GM12874 (cell line): ENCODE results near the gene RHOF.
A peak's percentile ranks its signal among the peaks of the same experiment; 100 is the strongest.

Experiments
- CTCF ChIP-seq: IDR thresholded peaks from 2 replicates; pipeline ENCODE4 v1.5.1; 2011; ENCODE audit warnings: low read depth, mild to moderate bottlenecking, control low read depth, low read length, moderate library complexity; ENCODE audit not compliant: insufficient read depth

RHOF gene

DNA sequence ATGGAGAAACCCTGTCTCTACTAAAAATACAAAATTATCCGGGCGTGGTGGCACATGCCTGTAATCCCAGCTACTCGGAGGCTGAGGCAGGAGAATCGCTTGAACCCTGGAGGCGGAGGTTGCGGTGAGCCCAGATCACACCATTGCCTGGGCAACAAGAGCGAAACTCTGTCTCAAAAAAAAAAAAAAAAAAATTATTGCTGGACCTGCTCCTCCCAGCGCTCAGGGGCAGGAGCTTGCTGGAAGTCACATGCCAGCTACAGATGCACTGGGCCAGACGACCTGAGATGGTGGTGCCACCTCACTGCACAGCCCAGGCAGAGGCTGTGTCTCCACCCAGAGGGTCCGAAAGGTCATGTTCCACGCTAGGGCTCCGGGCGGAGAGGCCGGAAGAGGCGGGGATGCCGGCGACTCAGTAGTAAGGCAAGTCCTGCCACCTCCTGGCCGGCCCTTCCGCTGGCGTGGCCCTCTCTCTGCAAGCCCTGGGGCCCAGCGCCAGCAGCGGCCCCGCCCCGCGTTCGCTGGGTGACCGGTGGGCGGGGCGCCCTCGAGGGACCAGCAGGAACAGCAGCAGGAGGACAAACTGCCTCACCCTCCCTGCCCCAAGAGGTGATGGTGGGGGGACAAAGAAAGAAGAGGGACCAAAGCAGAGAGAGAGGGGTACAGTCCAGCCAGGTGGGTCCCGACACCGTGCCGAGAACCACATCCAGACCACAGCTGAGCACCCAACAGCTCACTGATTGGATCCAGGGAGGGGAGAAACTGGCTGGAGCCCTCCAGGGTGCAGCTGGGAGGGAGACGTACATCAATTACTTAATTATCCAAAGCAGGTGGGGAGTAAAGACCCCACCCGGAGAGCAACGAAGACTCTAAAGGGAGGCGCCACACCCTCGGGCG lies 3.6 kb upstream of the RHOF start:
- no peak for TF ChIP-seq CTCF

GRCh38 chr12:121795034-121795968 lies 1.8 kb upstream of the RHOF start:
- peak; percentile 95 for TF ChIP-seq CTCF

- TF ChIP-seq CTCF = no peak
Measured at GRCh38 chr12:121794534-121795033, 1.1 kb upstream of the RHOF start.

DNA sequence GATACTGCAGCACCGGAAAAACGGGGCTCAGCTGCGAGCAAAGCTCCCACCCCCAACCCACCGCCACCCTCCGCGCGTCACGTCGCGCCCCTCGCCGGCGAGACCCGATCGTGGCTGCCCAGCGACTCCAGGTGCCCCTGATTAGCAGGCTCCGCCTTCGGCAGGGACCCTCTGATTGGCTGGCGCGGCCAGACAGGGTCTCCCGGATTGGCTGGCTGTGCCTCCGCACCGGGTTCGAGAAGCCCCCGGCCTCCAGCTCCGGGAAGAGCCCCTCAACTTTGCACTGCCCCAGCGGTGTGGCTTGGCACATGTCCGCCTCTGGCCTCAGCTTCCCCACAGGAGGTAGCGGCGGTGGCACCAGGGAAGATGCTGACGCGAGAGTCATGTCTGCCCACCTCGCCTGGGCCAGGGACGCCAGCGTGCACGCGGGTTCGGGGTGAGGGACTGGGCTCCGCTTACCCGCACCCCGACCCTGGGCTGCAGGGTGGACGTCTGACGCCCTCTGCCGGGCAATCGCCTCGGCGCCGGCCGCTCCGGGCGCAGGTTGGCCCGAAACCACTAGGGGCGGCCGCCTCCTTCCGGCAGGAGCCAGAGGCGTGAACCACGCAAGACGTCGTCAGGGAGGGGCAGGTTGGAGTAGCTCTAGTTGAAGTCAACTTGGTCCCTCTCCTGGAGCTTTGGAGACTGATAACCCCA lies 498 bp upstream of the RHOF start:
- TF ChIP-seq CTCF = peak; percentile 100

GRCh38 chr12:121792607-121793439 lies 665 bp downstream of the RHOF start:
- peak; percentile 21; the same call in 1 of the 2 replicates for TF ChIP-seq CTCF

DNA sequence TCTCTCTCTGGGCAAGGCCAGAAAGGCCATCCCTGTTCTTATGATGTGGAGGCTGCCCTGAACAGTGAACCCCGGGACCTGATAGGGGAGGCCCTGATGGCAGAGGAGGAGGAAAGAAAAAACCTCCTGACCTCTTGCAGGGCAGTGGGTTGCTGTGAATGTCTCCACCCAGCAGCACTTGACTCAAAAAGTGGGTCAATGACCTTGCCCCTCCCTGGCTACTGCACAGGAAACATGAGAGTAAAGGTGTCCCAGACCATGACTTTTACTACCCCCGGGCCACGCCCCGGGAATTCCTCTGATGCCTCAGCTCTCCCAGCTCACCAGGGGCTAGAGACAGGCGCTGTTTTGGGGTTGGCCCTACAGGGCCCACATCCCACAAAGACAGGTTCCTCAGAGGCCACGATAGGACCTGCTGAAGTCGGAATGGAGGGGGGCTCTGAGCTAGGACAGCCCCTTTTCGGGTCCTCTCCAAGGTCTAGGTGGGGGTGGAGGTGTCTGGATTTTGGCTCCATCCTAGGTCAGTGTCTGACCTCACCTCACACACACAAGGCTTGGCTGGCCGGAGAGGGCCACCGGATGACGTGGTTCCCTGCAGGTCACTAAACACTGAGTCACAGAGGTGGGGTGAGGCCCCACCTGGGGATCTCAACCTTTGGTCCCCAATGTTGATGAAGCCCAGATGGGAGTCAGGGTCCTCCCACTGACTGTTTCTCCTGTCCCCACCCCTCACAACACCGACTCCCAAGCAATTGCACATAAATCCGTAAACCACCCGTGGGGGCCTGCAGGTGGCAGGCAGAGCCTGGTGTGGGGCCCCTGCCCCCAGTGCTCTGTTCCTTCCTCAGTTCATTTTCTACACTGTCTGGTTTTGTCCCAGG lies 1.6 kb downstream of the RHOF start:
- TF ChIP-seq CTCF = no peak
